Upper lobe of left lung (tissue), 6 donors: ENCODE measurements around the gene PTPN13. TPM values are rescaled to one million over a fixed set of nuclear protein-coding genes. Genes with fewer than 3 reads are reported as not detected.

Source experiments
- ATAC-seq, 2 donors: fragments of 200-7000 bp; cut with Tn5 transposase; one replicate each; pipeline ENCODE4 v1.9.1; 2022; ENCODE audit warnings: mild to moderate bottlenecking in 2 of 2, moderate library complexity in 2 of 2; ENCODE audit not compliant: low FRiP score in 2 of 2
- DNase-seq, 2 donors: peaks; one replicate each; pipeline ENCODE4 v3.0.0-alpha.2; 2019 to 2020
- H3K27ac ChIP-seq, 4 donors: fragments of 200-600 bp; sonication (generic); one replicate each; pipeline ENCODE4 v1.5.1; 2016 to 2019
- H3K27me3 ChIP-seq, 4 donors: fragments of 200-600 bp; sonication (generic); one replicate each; pipeline ENCODE4 v1.5.1; 2017 to 2019
- H3K36me3 ChIP-seq, 4 donors: fragments of 200-600 bp; sonication (generic); one replicate each; pipeline ENCODE4 v1.5.1; 2016 to 2019
- H3K4me1 ChIP-seq, 4 donors: fragments of 200-600 bp; sonication (generic); one replicate each; pipeline ENCODE4 v1.5.1; 2018 to 2019
- H3K4me3 ChIP-seq, 4 donors: fragments of 200-600 bp; sonication (generic); one replicate each; pipeline ENCODE4 v1.5.1; 2017 to 2019; ENCODE audit warnings: mild to moderate bottlenecking in 2 of 4, moderate library complexity in 1 of 4
- H3K9me3 ChIP-seq, 4 donors: fragments of 200-600 bp; sonication (generic); one replicate each; pipeline ENCODE4 v1.5.1; 2018 to 2019
- EP300 ChIP-seq, 4 donors: sonication (generic); formaldehyde crosslinking; IDR thresholded peaks; one replicate each; pipeline ENCODE4 v1.5.1; 2017; ENCODE audit warnings: antibody characterized with exemption in 4 of 4, control low read depth in 2 of 4
- POLR2A ChIP-seq, 4 donors: fragments of 450-650 bp; IDR thresholded peaks; one replicate each; pipeline ENCODE4 v1.5.1; 2016 to 2017; ENCODE audit warnings: antibody characterized with exemption in 4 of 4, mild to moderate bottlenecking in 2 of 4
- POLR2AphosphoS5 ChIP-seq, 2 donors: sonication (generic); formaldehyde crosslinking; IDR thresholded peaks; one replicate each; pipeline ENCODE4 v1.5.1; 2017; ENCODE audit warnings: antibody characterized with exemption in 2 of 2
- WGBS, 2 donors: methylation state at CpG; one replicate each; pipeline ENCODE4 v1.1.5; 2017 to 2018; 5-methylcytosine and 5-hydroxymethylcytosine counted together
- total RNA-seq, 6 donors: library from RNA; depleted of rRNA in 4 of 6; stranded (reverse); fragments of >200 nt in 4 of 6; gene quantifications; one replicate each; pipeline versions ENCODE4 v1.1.0 to v1.2.1, GENCODE V29; 2016 to 2021
- TF ChIP-seq, protein P1 (sequence below), 6 experiments: fragments of 450-650 bp in 4 of 6; fragments of 200-600 bp in 2 of 6; sonication (generic) in 2 of 6; IDR thresholded peaks; one replicate each; pipeline ENCODE4 v1.5.1; 2016 to 2019; ENCODE audit warnings: antibody characterized with exemption in 6 of 6
- donor health status: DM: no; HTN: no; CAD: no; lungs with moderate emphysema.
- donor health status: DM: no; HTN: yes; CAD: no; lungs with severe emphysema.

PTPN13 gene
- total RNA-seq, 6 donors from 2014 or later, result 50.1 to 163 (median 96.7) TPM

DNA sequence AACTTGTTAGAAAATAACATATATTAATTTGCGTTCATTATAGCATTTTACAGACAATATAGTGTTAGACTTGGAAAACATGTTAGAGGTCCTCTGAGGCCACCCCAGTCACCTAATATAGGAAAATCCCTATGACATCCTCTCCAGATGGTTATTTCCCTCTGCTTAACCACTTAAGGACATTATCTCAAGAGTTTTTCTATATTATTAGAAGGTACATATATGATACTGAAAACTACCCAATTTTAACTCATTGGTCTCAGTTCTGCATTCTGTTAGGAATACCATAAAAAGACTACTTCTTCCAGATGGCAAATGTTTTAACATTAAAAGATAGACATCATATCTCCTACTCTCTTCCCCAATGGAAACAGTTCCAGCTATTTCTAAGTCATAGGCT, 21.4 kb downstream of the PTPN13 start:
- WGBS, 2 donors, result 85 to 92% methylated on average over 1 of the region's 1 CpG
- Histone ChIP-seq H3K4me3 (no peak overlapping the region), H3K4me1 (no peaks in the 10 kb centered on the region), H3K36me3 (no peaks in the 10 kb centered on the region), H3K27me3 (no peaks in the 10 kb centered on the region), H3K27ac (no peak overlapping the region), H3K9me3 (no peaks in the 10 kb centered on the region)
- ATAC-seq, result no peak
- DNase-seq, result no peak
- TF ChIP-seq POLR2A (IDR thresholded peaks at IDR 0.05) (no peak), POLR2AphosphoS5 (IDR thresholded peaks at IDR 0.05) (no peak), EP300 (IDR thresholded peaks at IDR 0.05) (no peak)
- TF ChIP-seq, protein P1, sequence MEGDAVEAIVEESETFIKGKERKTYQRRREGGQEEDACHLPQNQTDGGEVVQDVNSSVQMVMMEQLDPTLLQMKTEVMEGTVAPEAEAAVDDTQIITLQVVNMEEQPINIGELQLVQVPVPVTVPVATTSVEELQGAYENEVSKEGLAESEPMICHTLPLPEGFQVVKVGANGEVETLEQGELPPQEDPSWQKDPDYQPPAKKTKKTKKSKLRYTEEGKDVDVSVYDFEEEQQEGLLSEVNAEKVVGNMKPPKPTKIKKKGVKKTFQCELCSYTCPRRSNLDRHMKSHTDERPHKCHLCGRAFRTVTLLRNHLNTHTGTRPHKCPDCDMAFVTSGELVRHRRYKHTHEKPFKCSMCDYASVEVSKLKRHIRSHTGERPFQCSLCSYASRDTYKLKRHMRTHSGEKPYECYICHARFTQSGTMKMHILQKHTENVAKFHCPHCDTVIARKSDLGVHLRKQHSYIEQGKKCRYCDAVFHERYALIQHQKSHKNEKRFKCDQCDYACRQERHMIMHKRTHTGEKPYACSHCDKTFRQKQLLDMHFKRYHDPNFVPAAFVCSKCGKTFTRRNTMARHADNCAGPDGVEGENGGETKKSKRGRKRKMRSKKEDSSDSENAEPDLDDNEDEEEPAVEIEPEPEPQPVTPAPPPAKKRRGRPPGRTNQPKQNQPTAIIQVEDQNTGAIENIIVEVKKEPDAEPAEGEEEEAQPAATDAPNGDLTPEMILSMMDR (IDR thresholded peaks at IDR 0.05), result no peak

DNA sequence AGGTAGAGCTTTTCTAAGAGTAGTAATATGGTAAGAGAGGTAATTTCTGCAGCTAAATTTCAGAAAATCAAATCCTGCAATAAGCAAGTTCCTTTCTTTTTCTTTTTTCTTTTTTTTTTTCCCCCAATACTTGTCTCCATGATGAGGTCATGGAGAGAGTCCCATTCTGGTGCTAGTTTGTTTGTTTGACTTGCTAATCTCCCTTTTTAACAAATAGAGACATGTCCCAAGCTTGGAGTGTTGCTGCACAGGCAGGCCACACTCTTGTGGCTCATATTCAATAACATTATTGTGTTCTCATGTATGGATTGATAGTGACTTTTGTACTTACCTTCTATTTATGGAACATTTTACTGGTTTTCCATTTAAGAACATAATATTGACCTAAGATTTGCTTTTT, 25.5 kb downstream of the PTPN13 start:
- TF ChIP-seq, protein P1 (IDR thresholded peaks at IDR 0.05), result no peak
- TF ChIP-seq POLR2AphosphoS5 (IDR thresholded peaks at IDR 0.05) (no peak), EP300 (IDR thresholded peaks at IDR 0.05) (no peak), POLR2A (IDR thresholded peaks at IDR 0.05) (no peak)
- Histone ChIP-seq H3K36me3 (no peaks in the 10 kb centered on the region), H3K4me3 (no peak overlapping the region), H3K4me1 (no peaks in the 10 kb centered on the region), H3K9me3 (no peaks in the 10 kb centered on the region), H3K27ac (no peak overlapping the region), H3K27me3 (no peaks in the 10 kb centered on the region)
- DNase-seq, result no peak
- ATAC-seq, result no peak

DNA sequence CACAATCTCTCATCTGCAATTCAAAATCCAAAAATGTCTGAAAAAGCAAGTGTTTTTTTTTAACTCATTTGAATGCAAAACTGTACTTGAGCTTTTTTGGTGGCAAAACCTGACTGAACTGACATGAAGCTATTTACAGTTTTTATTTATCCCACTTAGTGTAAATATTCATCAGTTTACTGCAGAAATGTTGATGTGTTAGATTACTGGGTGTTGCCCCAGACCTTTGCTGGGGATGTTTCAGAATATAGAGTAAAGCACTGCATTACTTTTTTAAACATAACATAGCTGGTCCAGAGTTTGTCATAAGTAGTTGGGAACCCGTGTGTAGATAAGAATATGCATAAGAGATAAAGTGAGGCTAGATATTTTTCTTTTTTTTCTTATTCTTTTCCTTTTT, 27.3 kb downstream of the PTPN13 start:
- no peak for DNase-seq

DNA sequence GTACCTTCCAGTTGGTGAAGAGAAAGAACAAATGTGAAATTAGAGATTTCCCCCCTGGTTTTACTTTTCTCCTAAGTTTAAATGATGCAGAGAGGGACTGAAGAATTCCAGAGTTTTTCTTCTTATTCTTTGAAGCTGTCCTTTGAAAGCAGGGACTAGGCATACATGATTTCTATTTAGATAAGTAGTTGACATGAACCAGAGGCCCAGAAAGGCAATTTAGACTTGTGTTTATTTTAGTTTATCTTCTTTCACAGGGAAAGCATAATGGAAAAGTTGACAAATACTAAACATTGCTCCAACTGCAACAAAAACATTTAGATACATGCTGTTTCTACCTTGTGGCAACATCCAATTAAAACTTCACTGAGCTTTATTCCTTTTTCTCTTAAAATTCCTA, 32.0 kb downstream of the PTPN13 start:
- TF ChIP-seq EP300 (IDR thresholded peaks at IDR 0.05) (no peak), POLR2A (IDR thresholded peaks at IDR 0.05) (no peak), POLR2AphosphoS5 (IDR thresholded peaks at IDR 0.05) (no peak)
- TF ChIP-seq, protein P1 (IDR thresholded peaks at IDR 0.05), result no peak
- no peak for ATAC-seq
- H3K36me3 ChIP-seq, result no peaks in the 10 kb centered on the region

More for the DNA sequence above, 27.3 kb downstream of the PTPN13 start:
- no peaks in the 10 kb centered on the region for H3K27me3 ChIP-seq
- no peak for ATAC-seq
- H3K9me3 ChIP-seq, result no peaks in the 10 kb centered on the region
- no peak overlapping the region for H3K4me3 ChIP-seq
- 38 to 50% methylated on average over 1 of the region's 1 CpG for WGBS, 2 donors
- H3K4me1 ChIP-seq, result no peaks in the 10 kb centered on the region
- H3K36me3 ChIP-seq, result no peaks in the 10 kb centered on the region
- H3K27ac ChIP-seq, result no peak overlapping the region
- TF ChIP-seq POLR2A (IDR thresholded peaks at IDR 0.05) (no peak), EP300 (IDR thresholded peaks at IDR 0.05) (no peak), POLR2AphosphoS5 (IDR thresholded peaks at IDR 0.05) (no peak)
- TF ChIP-seq, protein P1 (IDR thresholded peaks at IDR 0.05), result no peak

DNA sequence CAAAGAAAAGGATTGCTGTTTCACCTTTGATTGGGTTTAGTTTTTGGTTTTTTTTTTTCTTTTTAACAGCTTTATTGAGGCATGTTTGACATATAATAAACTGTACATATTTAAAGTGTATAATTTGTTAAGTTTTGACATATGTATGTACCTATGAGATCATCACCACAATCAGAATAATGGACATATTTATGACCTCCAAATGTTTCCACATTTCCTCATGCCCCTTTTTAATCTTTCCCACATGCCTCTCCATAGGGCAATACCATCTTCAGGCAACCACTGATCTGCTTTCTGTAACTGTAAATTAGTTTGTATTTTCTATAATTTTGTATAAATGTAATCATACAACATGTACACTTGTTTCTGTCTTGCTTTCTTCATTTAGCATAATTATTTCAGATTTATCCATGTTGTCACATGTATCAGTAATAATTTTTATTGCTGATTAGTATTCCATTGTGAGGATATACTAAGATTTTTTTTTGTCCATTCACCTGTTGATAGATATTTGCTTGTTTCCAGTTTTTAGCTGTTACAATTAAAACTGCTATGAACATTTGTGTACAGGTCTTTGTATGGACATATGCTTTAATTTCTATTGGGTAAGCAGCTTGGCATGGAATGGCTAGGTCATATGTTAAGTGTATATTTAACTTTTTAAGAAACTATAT, 33.5 kb downstream of the PTPN13 start:
- DNase-seq, result no peak
- TF ChIP-seq POLR2AphosphoS5 (IDR thresholded peaks at IDR 0.05) (no peak), POLR2A (IDR thresholded peaks at IDR 0.05) (no peak), EP300 (IDR thresholded peaks at IDR 0.05) (no peak)
- TF ChIP-seq, protein P1 (IDR thresholded peaks at IDR 0.05), result no peak
- Histone ChIP-seq H3K9me3 (no peaks in the 10 kb centered on the region), H3K27me3 (no peaks in the 10 kb centered on the region), H3K27ac (no peak overlapping the region), H3K36me3 (no peaks in the 10 kb centered on the region), H3K4me3 (no peak overlapping the region), H3K4me1 (no peaks in the 10 kb centered on the region)
- no peak for ATAC-seq

More for the DNA sequence above, 32.0 kb downstream of the PTPN13 start:
- no peaks in the 10 kb centered on the region for H3K4me1 ChIP-seq
- H3K4me3 ChIP-seq, result no peak overlapping the region
- H3K9me3 ChIP-seq, result no peaks in the 10 kb centered on the region
- DNase-seq, result no peak
- H3K27ac ChIP-seq, result no peak overlapping the region
- H3K27me3 ChIP-seq, result no peaks in the 10 kb centered on the region
